DOHH2 (cell line): ENCODE data around the gene CHFR.

ENCODE experiments used
- H3F3A ChIP-seq: fragments of 200-600 bp; sonication (generic), shearing (Covaris generic); 2 replicates; pipeline ENCODE4 v1.6.0; 2016; ENCODE audit warnings: antibody characterized with exemption, mild to moderate bottlenecking; ENCODE audit not compliant: control insufficient read depth, insufficient read depth
- H3K27ac ChIP-seq: fragments of 200-600 bp; sonication (generic); 2 replicates; pipeline ENCODE4 v1.5.1; 2014; ENCODE audit warnings: low read depth, mild to moderate bottlenecking, low read length, moderate library complexity
- H3K27me3 ChIP-seq: fragments of 200-600 bp; sonication (generic); 2 replicates; pipeline ENCODE4 v1.6.1; 2014; ENCODE audit warnings: mild to moderate bottlenecking, low read length, mixed read lengths; ENCODE audit not compliant: control insufficient read depth
- H3K36me3 ChIP-seq: fragments of 200-600 bp; sonication (generic); 2 replicates; pipeline ENCODE4 v1.6.1; 2014; ENCODE audit warnings: mild to moderate bottlenecking, low read length, moderate library complexity, mixed read lengths; ENCODE audit not compliant: control insufficient read depth
- H3K4me1 ChIP-seq: fragments of 200-600 bp; sonication (generic); 2 replicates; pipeline ENCODE4 v1.6.1; 2014; ENCODE audit warnings: mild to moderate bottlenecking, low read length, mixed read lengths; ENCODE audit not compliant: control insufficient read depth
- H3K4me2 ChIP-seq: fragments of 200-600 bp; sonication (generic); 2 replicates; pipeline ENCODE4 v1.6.0; 2014; ENCODE audit warnings: mild to moderate bottlenecking, low read length, moderate library complexity
- H3K4me3 ChIP-seq: fragments of 200-600 bp; sonication (generic); 2 replicates; pipeline ENCODE4 v1.5.1; 2014; ENCODE audit warnings: mild to moderate bottlenecking, low read length, mixed read lengths
- H3K79me2 ChIP-seq: fragments of 200-600 bp; sonication (generic); 2 replicates; pipeline ENCODE4 v1.6.1; 2014; ENCODE audit warnings: mild to moderate bottlenecking, low read length, mixed read lengths; ENCODE audit not compliant: control insufficient read depth
- H3K9me2 ChIP-seq: fragments of 200-600 bp; sonication (generic); replicated peaks from 2 replicates; pipeline ENCODE4 v1.6.1; 2014; ENCODE audit warnings: mild to moderate bottlenecking, low read length, mixed read lengths; ENCODE audit not compliant: control insufficient read depth
- H3K9me3 ChIP-seq: fragments of 200-600 bp; sonication (generic); 2 replicates; pipeline ENCODE4 v1.6.1; 2014; ENCODE audit warnings: antibody characterized with exemption, low read length, mixed read lengths; ENCODE audit not compliant: control insufficient read depth, insufficient read depth
- H4K20me1 ChIP-seq: fragments of 200-600 bp; sonication (generic); 2 replicates; pipeline ENCODE4 v1.6.0; 2014; ENCODE audit warnings: low read depth, mild to moderate bottlenecking, antibody characterized with exemption, low read length, moderate library complexity; ENCODE audit not compliant: control insufficient read depth, insufficient read depth
- CTCF ChIP-seq: fragments of 200-600 bp; sonication (generic); IDR thresholded peaks from one replicate; pipeline ENCODE4 v1.5.1; 2014; ENCODE audit warnings: antibody characterized with exemption, mild to moderate bottlenecking, low read depth, low read length; ENCODE audit not compliant: poor library complexity, severe bottlenecking
- EZH2phosphoT487 ChIP-seq: fragments of 200-600 bp; sonication (generic); IDR thresholded peaks from 2 replicates; pipeline ENCODE4 v1.6.1; 2017; ENCODE audit warnings: borderline replicate concordance, mild to moderate bottlenecking, antibody characterized with exemption, low read length, moderate library complexity, mixed read lengths

Gene CHFR

GRCh38 chr12:132835076-132836025, 52.1 kb downstream of the CHFR start:
- Histone ChIP-seq H3K79me2 (no peaks in the 10 kb centered on the region), H3K4me1 (peaks cover 28% of the 10 kb centered on the region), H3F3A (no peaks in the 10 kb centered on the region), H4K20me1 (no peaks in the 10 kb centered on the region), H3K9me2 (no peaks in the 10 kb centered on the region), H3K4me2 (0 out of 2 replicates have a peak overlapping the region, but pooled peaks have one; percentile 4), H3K27ac (no peak overlapping the region), H3K36me3 (peaks cover 5% of the 10 kb centered on the region; the same call in 1 of the 2 replicates), H3K27me3 (no peaks in the 10 kb centered on the region), H3K9me3 (no peaks in the 10 kb centered on the region), H3K4me3 (no peak overlapping the region)
- TF ChIP-seq CTCF (no peak), EZH2phosphoT487 (no peak)

GRCh38 chr12:132834181-132834711, 53.2 kb downstream of the CHFR start:
- no peak for TF ChIP-seq EZH2phosphoT487
- no peak for TF ChIP-seq CTCF
- Histone ChIP-seq H3K9me3 (no peaks in the 10 kb centered on the region), H4K20me1 (no peaks in the 10 kb centered on the region), H3F3A (0 out of 2 replicates have a peak, but pooled peaks cover 4% of the 10 kb centered on the region), H3K4me2 (peak overlapping the region; percentile 56), H3K36me3 (0 out of 2 replicates have a peak, but pooled peaks cover 3% of the 10 kb centered on the region), H3K4me3 (peak overlapping the region; percentile 42), H3K27me3 (no peaks in the 10 kb centered on the region), H3K27ac (peak overlapping the region; percentile 61), H3K79me2 (no peaks in the 10 kb centered on the region), H3K9me2 (no peaks in the 10 kb centered on the region), H3K4me1 (peaks cover 34% of the 10 kb centered on the region)

- Histone ChIP-seq H3K27ac (no peak overlapping the region), H3K4me3 (no peak overlapping the region), H3K36me3 (peaks cover 3% of the 10 kb centered on the region; the same call in 1 of the 2 replicates), H3K79me2 (peaks cover 3% of the 10 kb centered on the region), H3K9me3 (no peaks in the 10 kb centered on the region), H3F3A (0 out of 2 replicates have a peak, but pooled peaks cover 4% of the 10 kb centered on the region), H3K9me2 (no peaks in the 10 kb centered on the region), H3K4me2 (no peak overlapping the region), H4K20me1 (no peaks in the 10 kb centered on the region), H3K4me1 (peaks cover 37% of the 10 kb centered on the region), H3K27me3 (no peaks in the 10 kb centered on the region)
- no peak for TF ChIP-seq CTCF
- TF ChIP-seq EZH2phosphoT487 = no peak
These were observed 54.1 kb downstream of the CHFR start for GRCh38 chr12:132833341-132833740.
